Lung (tissue), 16 donors: Measurements from ENCODE around the gene ONECUT2. TPM values are rescaled to one million over a fixed set of nuclear protein-coding genes. Genes with fewer than 3 reads are reported as not detected.
"Not testable (repeated sequence)": the region's sequence is repeated elsewhere in the genome, so short reads cannot be mapped to it uniquely, and the experiment has no call there.

ENCODE experiments used
- ATAC-seq: fragments of 200-7000 bp; cut with Tn5 transposase; one replicate; pipeline ENCODE4 v1.9.1; 2020; ENCODE audit warnings: moderate number of reproducible peaks; ENCODE audit not compliant: insufficient read depth, low FRiP score
- DNase-seq, 3 donors: peaks; one replicate each; pipeline ENCODE4 v3.0.0-alpha.2; 2013 to 2017
- H3K27ac ChIP-seq, 2 donors: one replicate each; pipeline ENCODE4 v1.5.1; 2013; ENCODE audit warnings: mild to moderate bottlenecking in 2 of 2, moderate library complexity in 2 of 2, control low read depth in 1 of 2, inconsistent platforms in 1 of 2, low read depth in 1 of 2, low read length in 1 of 2
- H3K27me3 ChIP-seq, 3 donors: one replicate each; pipeline ENCODE4 v1.5.1; 2013; ENCODE audit warnings: low read length in 2 of 3; ENCODE audit not compliant: control insufficient read depth in 3 of 3, insufficient read depth in 3 of 3
- H3K36me3 ChIP-seq, 4 donors: one replicate each; pipeline ENCODE4 v1.5.1; 2013; ENCODE audit warnings: low read length in 4 of 4, mild to moderate bottlenecking in 1 of 4, moderate library complexity in 1 of 4; ENCODE audit not compliant: control insufficient read depth in 4 of 4, insufficient read depth in 4 of 4
- H3K4me1 ChIP-seq, 5 donors: one replicate each; pipeline ENCODE4 v1.5.1; 2013; ENCODE audit warnings: low read length in 5 of 5, mild to moderate bottlenecking in 2 of 5, moderate library complexity in 1 of 5; ENCODE audit not compliant: control insufficient read depth in 5 of 5, insufficient read depth in 5 of 5
- H3K4me3 ChIP-seq: one replicate; pipeline ENCODE4 v1.5.1; 2013; ENCODE audit warnings: mild to moderate bottlenecking, control low read depth, moderate library complexity
- H3K9ac ChIP-seq, 2 donors: one replicate each; pipeline ENCODE4 v1.5.1; 2013; ENCODE audit warnings: low read length in 2 of 2, control low read depth in 1 of 2; ENCODE audit not compliant: insufficient read depth in 1 of 2
- H3K9me3 ChIP-seq, 4 donors: one replicate each; pipeline ENCODE4 v1.5.1; 2013; ENCODE audit warnings: low read length in 3 of 4, mild to moderate bottlenecking in 1 of 4, moderate library complexity in 1 of 4; ENCODE audit not compliant: control insufficient read depth in 4 of 4, insufficient read depth in 3 of 4
- WGBS, 2 donors: extraction: QIAGEN DNeasy Blood & Tissue Kit; methylation state at CpG; one replicate each; pipeline ENCODE4 v1.1.7; 2013; 5-methylcytosine and 5-hydroxymethylcytosine counted together
- long read RNA-seq, 5 donors: transcript quantifications; one replicate each; lab custom pipeline, GENCODE V29; 2026
- polyA plus RNA-seq, 2 donors: library from polyadenylated mRNA; stranded (reverse); fragments of 200-250 nt; gene quantifications; one replicate each; pipeline ENCODE4 v1.2.1, GENCODE V29; 2013
- total RNA-seq, 2 donors: library from RNA; depleted of rRNA in 1 of 2; stranded (reverse); fragments of >200 nt in 1 of 2; gene quantifications; one replicate each; pipeline ENCODE4 v1.2.1, GENCODE V29; 2014 to 2021
- TF ChIP-seq, protein P1 (sequence below): IDR thresholded peaks from 2 replicates; pipeline ENCODE4 v1.5.1; 2012; ENCODE audit warnings: mild to moderate bottlenecking; ENCODE audit errors: control extremely low read depth, extremely low read depth
- donor health status: control.
- donor health status: control.
- donor health status: Bipolar disorder and iron deficiency.
- donor health status: healthy.
- donor health status: DM: yes; HTN: yes; CAD: no.

Gene ONECUT2
- total RNA-seq: under 1 TPM in 1 of 2 donors, not detected in 1; 0.06 TPM
- polyA plus RNA-seq: under 1 TPM; 0.01 to 0.02 TPM
- long read RNA-seq, donor 1: 0 reads
- long read RNA-seq, donor 2: 0 reads
- long read RNA-seq, donor 3: 0 reads
- long read RNA-seq, donor 4: 0 reads
- long read RNA-seq, donor 5: 0 reads

DNA sequence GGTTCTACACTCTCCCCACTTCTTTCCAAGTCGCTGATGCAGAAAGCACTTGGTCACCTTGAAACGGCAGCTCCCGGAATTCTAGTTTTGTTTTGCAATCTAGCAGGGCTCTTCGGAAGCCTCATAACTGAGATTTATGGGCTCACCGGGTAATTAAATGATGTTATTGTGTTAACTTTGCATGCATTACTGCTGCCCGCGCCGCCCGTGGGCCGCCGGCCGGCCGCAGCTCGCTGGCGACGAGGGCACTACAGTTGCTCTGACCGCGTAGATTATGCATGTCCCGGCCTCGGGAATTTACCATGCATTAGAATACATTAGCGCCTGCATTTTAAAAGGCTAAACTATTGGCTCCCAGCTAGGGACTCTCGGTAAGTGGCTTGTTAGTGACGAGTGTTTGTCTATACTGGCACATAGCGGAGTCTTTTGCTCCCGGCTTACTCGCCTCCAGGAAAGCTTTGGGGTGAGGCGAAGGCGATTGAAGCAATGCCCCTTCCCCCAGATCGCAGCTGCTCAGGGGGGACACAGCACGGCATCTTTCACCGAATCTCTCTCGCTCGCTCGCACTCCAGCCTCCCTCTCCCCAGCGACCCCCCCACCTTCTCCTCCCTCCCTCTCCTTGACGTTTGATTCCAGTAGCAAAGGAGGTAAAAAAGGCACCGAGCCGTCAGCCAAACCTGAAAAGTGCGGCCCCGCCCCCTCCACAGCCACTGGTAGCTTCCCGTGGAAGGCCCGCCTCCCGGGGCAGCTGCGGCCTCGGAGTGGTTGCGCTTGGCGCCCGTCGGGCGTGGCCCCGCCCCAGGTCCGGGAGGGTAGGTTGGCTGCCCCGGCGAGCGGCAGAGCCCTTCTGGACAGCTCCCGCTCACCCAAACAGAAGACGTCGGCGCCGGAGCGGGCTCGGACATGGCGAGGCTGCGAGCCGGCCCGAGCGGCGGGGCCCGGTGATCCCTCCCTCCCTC is at the start of gene ONECUT2:
TSS of gene ONECUT2 (plus strand) at position 839 of the 959 bp plus-strand sequence. CDS start 343 bp downstream, outside the sequence.
- ATAC-seq (peak; percentile 95), DNase-seq (peak; percentile 93 to 96 (median 95))
- TF ChIP-seq, protein P1, sequence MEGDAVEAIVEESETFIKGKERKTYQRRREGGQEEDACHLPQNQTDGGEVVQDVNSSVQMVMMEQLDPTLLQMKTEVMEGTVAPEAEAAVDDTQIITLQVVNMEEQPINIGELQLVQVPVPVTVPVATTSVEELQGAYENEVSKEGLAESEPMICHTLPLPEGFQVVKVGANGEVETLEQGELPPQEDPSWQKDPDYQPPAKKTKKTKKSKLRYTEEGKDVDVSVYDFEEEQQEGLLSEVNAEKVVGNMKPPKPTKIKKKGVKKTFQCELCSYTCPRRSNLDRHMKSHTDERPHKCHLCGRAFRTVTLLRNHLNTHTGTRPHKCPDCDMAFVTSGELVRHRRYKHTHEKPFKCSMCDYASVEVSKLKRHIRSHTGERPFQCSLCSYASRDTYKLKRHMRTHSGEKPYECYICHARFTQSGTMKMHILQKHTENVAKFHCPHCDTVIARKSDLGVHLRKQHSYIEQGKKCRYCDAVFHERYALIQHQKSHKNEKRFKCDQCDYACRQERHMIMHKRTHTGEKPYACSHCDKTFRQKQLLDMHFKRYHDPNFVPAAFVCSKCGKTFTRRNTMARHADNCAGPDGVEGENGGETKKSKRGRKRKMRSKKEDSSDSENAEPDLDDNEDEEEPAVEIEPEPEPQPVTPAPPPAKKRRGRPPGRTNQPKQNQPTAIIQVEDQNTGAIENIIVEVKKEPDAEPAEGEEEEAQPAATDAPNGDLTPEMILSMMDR: no peak
- no peak within 1 kb of the TSS for H3K27ac ChIP-seq
- no peaks in the 10 kb centered on the region for H3K36me3 ChIP-seq
- H3K4me1 ChIP-seq: peaks cover 0 to 33% (median 4%) of the 10 kb centered on the region in 5 donors
- H3K9me3 ChIP-seq: peaks cover 0 to 15% (median 0%) of the 10 kb centered on the region in 4 donors
- H3K4me3 ChIP-seq: peak within 1 kb of the TSS; percentile 26
- 1% methylated on average over 62 to 69 of the region's 69 CpGs for WGBS, 2 donors
- peaks cover 16 to 90% (median 88%) of the 10 kb centered on the region in 3 donors for H3K27me3 ChIP-seq
- peak within 1 kb of the TSS in 1 of 2 donors; percentile 19 for H3K9ac ChIP-seq

- no peak for ATAC-seq
- Histone ChIP-seq H3K4me3 (no peak overlapping the region), H3K27me3 (no peaks in the 10 kb centered on the region), H3K9ac (no peak overlapping the region), H3K4me1 (no peaks in the 10 kb centered on the region), H3K36me3 (no peaks in the 10 kb centered on the region), H3K27ac (no peak overlapping the region), H3K9me3 (no peaks in the 10 kb centered on the region)
- DNase-seq: no peak
- TF ChIP-seq, protein P1: no peak
- 44 to 79% methylated on average over 2 of the region's 2 CpGs for WGBS, 2 donors
These were observed 45.9 kb upstream of the ONECUT2 start for GRCh38 chr18:57389271-57389670.

- 52 to 69% methylated on average over 3 of the region's 3 CpGs for WGBS, 2 donors
- no peak for DNase-seq
- no peak for ATAC-seq
- Histone ChIP-seq H3K36me3 (no peaks in the 10 kb centered on the region), H3K4me1 (no peaks in the 10 kb centered on the region), H3K4me3 (no peak overlapping the region), H3K9me3 (no peaks in the 10 kb centered on the region), H3K27ac (no peak overlapping the region), H3K9ac (no peak overlapping the region), H3K27me3 (no peaks in the 10 kb centered on the region)
- TF ChIP-seq, protein P1: no peak
These were observed 45.1 kb upstream of the ONECUT2 start for GRCh38 chr18:57390044-57390443.

GRCh38 chr18:57394749-57395148 is 40.4 kb upstream of the ONECUT2 start:
- not testable (repeated sequence) for H3K9ac ChIP-seq, H3K36me3 ChIP-seq, H3K9me3 ChIP-seq, DNase-seq, H3K4me1 ChIP-seq, H3K27me3 ChIP-seq, H3K4me3 ChIP-seq, ATAC-seq, H3K27ac ChIP-seq
- WGBS, 2 donors: 91 to 100% methylated on average over 1 of the region's 1 CpG

- 93 to 98% methylated on average over 7 of the region's 7 CpGs for WGBS, 2 donors
- not testable (repeated sequence) for H3K27me3 ChIP-seq
These were observed 38.3 kb upstream of the ONECUT2 start for GRCh38 chr18:57396831-57397230.

More at GRCh38 chr18:57396831-57397230, 38.3 kb upstream of the ONECUT2 start:
- ATAC-seq, H3K4me3 ChIP-seq, H3K36me3 ChIP-seq, H3K9me3 ChIP-seq, H3K4me1 ChIP-seq, DNase-seq, H3K27ac ChIP-seq, H3K9ac ChIP-seq: not testable (repeated sequence)
